T1000 (cell line): Measurements from ENCODE around the gene OSBPL9.
A peak's percentile ranks its signal among the peaks of the same experiment; 100 is the strongest.
"Not testable (repeated sequence)": the region's sequence is repeated elsewhere in the genome, so short reads cannot be mapped to it uniquely, and the experiment has no call there.

Experiments
- DNase-seq: peaks from one replicate; lab custom pipeline; 2025; ENCODE audit warnings: mixed read lengths; lab: John Stamatoyannopoulos, UW

Gene OSBPL9

GRCh38 chr1:51607681-51608095, 9.2 kb upstream of the OSBPL9 start:
- no peak for DNase-seq

- not testable (repeated sequence) for DNase-seq
Observed at GRCh38 chr1:51610104-51610503, 6.8 kb upstream of the OSBPL9 start.

GRCh38 chr1:51610637-51611036, 6.3 kb upstream of the OSBPL9 start:
- no peak for DNase-seq

GRCh38 chr1:51612447-51612961, 4.4 kb upstream of the OSBPL9 start:
- DNase-seq, result no peak

- DNase-seq, result no peak
Observed at GRCh38 chr1:51615780-51616291, 1.1 kb upstream of the OSBPL9 start.

GRCh38 chr1:51616490-51616889, 402 bp upstream of the OSBPL9 start:
- no peak for DNase-seq

- no peak for DNase-seq
Observed at GRCh38 chr1:51618715-51619114, 1.8 kb downstream of the OSBPL9 start.

GRCh38 chr1:51620470-51620869, 3.6 kb downstream of the OSBPL9 start:
- DNase-seq, result no peak

GRCh38 chr1:51621161-51621560, 4.3 kb downstream of the OSBPL9 start:
- no peak for DNase-seq

GRCh38 chr1:51621841-51622454, 5.1 kb downstream of the OSBPL9 start:
- DNase-seq, result no peak

GRCh38 chr1:51622455-51622913, 5.6 kb downstream of the OSBPL9 start:
- peak; percentile 38 for DNase-seq

GRCh38 chr1:51623025-51623424, 6.1 kb downstream of the OSBPL9 start:
- DNase-seq, result no peak

GRCh38 chr1:51623450-51623849, 6.6 kb downstream of the OSBPL9 start:
- no peak for DNase-seq

GRCh38 chr1:51624855-51625254, 8.0 kb downstream of the OSBPL9 start:
- no peak for DNase-seq

GRCh38 chr1:51627672-51628071, 10.8 kb downstream of the OSBPL9 start:
- DNase-seq, result no peak

GRCh38 chr1:51628715-51629590, 12.1 kb downstream of the OSBPL9 start:
- no peak for DNase-seq

- no peak for DNase-seq
Observed at GRCh38 chr1:51629918-51630317, 13.0 kb downstream of the OSBPL9 start.

GRCh38 chr1:51630393-51630792, 13.5 kb downstream of the OSBPL9 start:
- no peak for DNase-seq

- DNase-seq, result no peak
Observed at GRCh38 chr1:51630922-51631321, 14.0 kb downstream of the OSBPL9 start.

GRCh38 chr1:51631747-51632146, 14.9 kb downstream of the OSBPL9 start:
- DNase-seq, result no peak

- no peak for DNase-seq
Observed at GRCh38 chr1:51634618-51635017, 17.7 kb downstream of the OSBPL9 start.

GRCh38 chr1:51635615-51636014, 18.7 kb downstream of the OSBPL9 start:
- DNase-seq, result no peak

- no peak for DNase-seq
Observed at GRCh38 chr1:51636191-51636590, 19.3 kb downstream of the OSBPL9 start.
